GM19372 (cell line): ENCODE data around the gene TINAGL1.

Source experiments
- ATAC-seq: cut with Tn5 transposase; IDR thresholded peaks from one replicate; pipeline ENCODE4 v1.9.1; 2021; ENCODE audit warnings: mild to moderate bottlenecking, low read depth, moderate library complexity; ENCODE audit not compliant: unreplicated experiment

Gene TINAGL1

GRCh38 chr1:31576201-31576669 lies at the start of gene TINAGL1:
TINAGL1 (plus strand) TSS chr1:31576515; CDS start chr1:31577149, 634 bp downstream.
- no peak for ATAC-seq

- ATAC-seq: no peak
Measured at GRCh38 chr1:31529999-31530684, 46.2 kb upstream of the TINAGL1 start.

- ATAC-seq: no peak
Measured at GRCh38 chr1:31531177-31531999, 44.9 kb upstream of the TINAGL1 start.

GRCh38 chr1:31532173-31532572 lies 44.1 kb upstream of the TINAGL1 start:
- no peak for ATAC-seq

GRCh38 chr1:31535561-31535960 lies 40.8 kb upstream of the TINAGL1 start:
- no peak for ATAC-seq

GRCh38 chr1:31539329-31539728 lies 37.0 kb upstream of the TINAGL1 start:
- ATAC-seq: no peak

- no peak for ATAC-seq
Measured at GRCh38 chr1:31541194-31541593, 35.1 kb upstream of the TINAGL1 start.

GRCh38 chr1:31545927-31546540 lies 30.3 kb upstream of the TINAGL1 start:
- ATAC-seq: no peak

GRCh38 chr1:31548534-31548906 lies 27.8 kb upstream of the TINAGL1 start:
- ATAC-seq: peak; percentile 11

GRCh38 chr1:31548907-31549808 lies 27.2 kb upstream of the TINAGL1 start:
- peak; percentile 90 for ATAC-seq

- no peak for ATAC-seq
Measured at GRCh38 chr1:31549809-31550620, 26.3 kb upstream of the TINAGL1 start.

- no peak for ATAC-seq
Measured at GRCh38 chr1:31551208-31551607, 25.1 kb upstream of the TINAGL1 start.

- ATAC-seq: no peak
Measured at GRCh38 chr1:31552489-31552888, 23.8 kb upstream of the TINAGL1 start.

- no peak for ATAC-seq
Measured at GRCh38 chr1:31556481-31557006, 19.8 kb upstream of the TINAGL1 start.

- no peak for ATAC-seq
Measured at GRCh38 chr1:31559715-31560114, 16.6 kb upstream of the TINAGL1 start.

GRCh38 chr1:31560394-31560793 lies 15.9 kb upstream of the TINAGL1 start:
- ATAC-seq: no peak

- ATAC-seq: no peak
Measured at GRCh38 chr1:31562707-31563360, 13.5 kb upstream of the TINAGL1 start.

- ATAC-seq: no peak
Measured at GRCh38 chr1:31564606-31564989, 11.7 kb upstream of the TINAGL1 start.
